Measurements from ENCODE around the gene NEO1.

Gene NEO1

GRCh38 chr15:73319460-73320245, 267.4 kb downstream of the NEO1 start:
- DNase-seq, result no peak

GRCh38 chr15:73320619-73321180, 268.4 kb downstream of the NEO1 start:
- DNase-seq, result no peak

GRCh38 chr15:73321496-73322450, 269.5 kb downstream of the NEO1 start:
- no peak for DNase-seq

GRCh38 chr15:73322665-73323373, 270.6 kb downstream of the NEO1 start:
- no peak for DNase-seq

GRCh38 chr15:73323374-73323955, 271.2 kb downstream of the NEO1 start:
- DNase-seq, result no peak

- DNase-seq, result no peak
Measured at GRCh38 chr15:73323956-73324355, 271.7 kb downstream of the NEO1 start.

- DNase-seq, result no peak
Measured at GRCh38 chr15:73324496-73325170, 272.4 kb downstream of the NEO1 start.

GRCh38 chr15:73325191-73325861, 273.1 kb downstream of the NEO1 start:
- DNase-seq, result no peak

- DNase-seq, result no peak
Measured at GRCh38 chr15:73326157-73326556, 273.9 kb downstream of the NEO1 start.

- no peak for DNase-seq
Measured at GRCh38 chr15:73328149-73328820, 276.0 kb downstream of the NEO1 start.

GRCh38 chr15:73328981-73329380, 276.7 kb downstream of the NEO1 start:
- DNase-seq, result no peak

GRCh38 chr15:73329501-73330200, 277.4 kb downstream of the NEO1 start:
- no peak for DNase-seq

- no peak for DNase-seq
Measured at GRCh38 chr15:73330206-73331051, 278.2 kb downstream of the NEO1 start.

- DNase-seq, result no peak
Measured at GRCh38 chr15:73331501-73331900, 279.2 kb downstream of the NEO1 start.

- no peak for DNase-seq
Measured at GRCh38 chr15:73331991-73332925, 280.0 kb downstream of the NEO1 start.

GRCh38 chr15:73333001-73333400, 280.7 kb downstream of the NEO1 start:
- DNase-seq, result no peak

GRCh38 chr15:73334086-73334485, 281.8 kb downstream of the NEO1 start:
- DNase-seq, result no peak

GRCh38 chr15:73335026-73335425, 282.8 kb downstream of the NEO1 start:
- DNase-seq, result no peak
